Tibial nerve (tissue), 4 donors: ENCODE measurements around the gene NR2F1-AS1. TPM values are rescaled to one million over a fixed set of nuclear protein-coding genes. Genes with fewer than 3 reads are reported as not detected.

Experiments used
- DNase-seq, 2 donors: peaks; one replicate each; pipeline ENCODE4 v3.0.0-alpha.2; 2019; ENCODE audit warnings: low spot score in 2 of 2
- H3K27ac ChIP-seq, 4 donors: fragments of 200-600 bp; sonication (generic) in 3 of 4; one replicate each; pipeline ENCODE4 v1.5.1; 2017 to 2019; ENCODE audit warnings: mild to moderate bottlenecking in 1 of 4
- H3K27me3 ChIP-seq, 2 donors: fragments of 200-600 bp; sonication (generic) in 1 of 2; one replicate each; pipeline versions ENCODE4 v1.5.1 to v1.6.0; 2017 to 2019
- H3K36me3 ChIP-seq, 3 donors: fragments of 200-600 bp; sonication (generic); one replicate each; pipeline ENCODE4 v1.5.1; 2018 to 2019
- H3K4me1 ChIP-seq, 4 donors: fragments of 200-600 bp; sonication (generic) in 3 of 4; one replicate each; pipeline ENCODE4 v1.5.1; 2017 to 2019
- H3K4me3 ChIP-seq, 4 donors: fragments of 200-600 bp; sonication (generic) in 3 of 4; one replicate each; pipeline ENCODE4 v1.5.1; 2017 to 2019; ENCODE audit warnings: mild to moderate bottlenecking in 1 of 4, moderate library complexity in 1 of 4
- H3K9me3 ChIP-seq, 4 donors: fragments of 200-600 bp; sonication (generic) in 3 of 4; one replicate each; pipeline ENCODE4 v1.5.1; 2017 to 2019
- CTCF ChIP-seq, 5 experiments: fragments of 200-600 bp in 3 of 5; fragments of 450-650 bp in 2 of 5; sonication (generic) in 3 of 5; IDR thresholded peaks; one replicate each; pipeline ENCODE4 v1.5.1; 2016 to 2019; ENCODE audit warnings: antibody characterized with exemption in 5 of 5, mild to moderate bottlenecking in 3 of 5, moderate library complexity in 2 of 5
- EP300 ChIP-seq, 2 donors: sonication (generic); formaldehyde crosslinking; IDR thresholded peaks; one replicate each; pipeline ENCODE4 v1.6.1; 2017; ENCODE audit warnings: antibody characterized with exemption in 2 of 2, mild to moderate bottlenecking in 1 of 2
- POLR2A ChIP-seq, 2 donors: fragments of 450-650 bp; IDR thresholded peaks; one replicate each; pipeline ENCODE4 v1.6.1; 2017; ENCODE audit warnings: antibody characterized with exemption in 2 of 2, mild to moderate bottlenecking in 2 of 2, moderate library complexity in 2 of 2
- WGBS, 2 donors: methylation state at CpG; one replicate each; pipeline ENCODE4 v1.1.5; 2018; 5-methylcytosine and 5-hydroxymethylcytosine counted together
- total RNA-seq, 4 donors: library from RNA; depleted of rRNA; stranded (reverse); fragments of >200 nt; gene quantifications; one replicate each; pipeline ENCODE4 v1.1.0, GENCODE V29; 2016

NR2F1-AS1 gene
- total RNA-seq, 4 donors from 2014 or later, result 13.5 to 38.4 (median 35.4) TPM

GRCh38 chr5:93596310-93596675 lies 15.3 kb upstream of the NR2F1-AS1 start:
- 61 to 72% methylated on average over 14 of the region's 14 CpGs for WGBS, 2 donors
- peak overlapping the region in 2 of 4 donors; percentile 83 to 94 for H3K27ac ChIP-seq
- peaks cover 0 to 74% (median 16%) of the 10 kb centered on the region in 4 donors for H3K4me1 ChIP-seq
- TF ChIP-seq EP300 (IDR thresholded peaks at IDR 0.05) (no peak), POLR2A (IDR thresholded peaks at IDR 0.05) (no peak), CTCF (IDR thresholded peaks at IDR 0.05) (no peak)
- no peaks in the 10 kb centered on the region for H3K9me3 ChIP-seq
- no peak for DNase-seq
- peaks cover 0 to 7% of the 10 kb centered on the region in 2 donors for H3K27me3 ChIP-seq
- peaks cover 0 to 30% (median 0%) of the 10 kb centered on the region in 3 donors for H3K36me3 ChIP-seq
- no peak overlapping the region for H3K4me3 ChIP-seq

- TF ChIP-seq POLR2A (IDR thresholded peaks at IDR 0.05), result no peak
- TF ChIP-seq CTCF (IDR thresholded peaks at IDR 0.05), result no peak
- no peak for TF ChIP-seq EP300 (IDR thresholded peaks at IDR 0.05)
- no peaks in the 10 kb centered on the region for H3K9me3 ChIP-seq
- no peak for DNase-seq
- H3K4me1 ChIP-seq, result peaks cover 0 to 75% (median 18%) of the 10 kb centered on the region in 4 donors
- 66 to 74% methylated on average over 29 of the region's 29 CpGs for WGBS, 2 donors
- H3K4me3 ChIP-seq, result no peak overlapping the region
- H3K27ac ChIP-seq, result peak overlapping the region in 1 of 4 donors; percentile 95
- H3K36me3 ChIP-seq, result peaks cover 0 to 30% (median 0%) of the 10 kb centered on the region in 3 donors
- peaks cover 0 to 7% of the 10 kb centered on the region in 2 donors for H3K27me3 ChIP-seq
Observed at GRCh38 chr5:93595420-93596147, 14.6 kb upstream of the NR2F1-AS1 start.

- TF ChIP-seq POLR2A (IDR thresholded peaks at IDR 0.05) (no peak), EP300 (IDR thresholded peaks at IDR 0.05) (no peak), CTCF (IDR thresholded peaks at IDR 0.05) (no peak)
- 75 to 80% methylated on average over 31 to 35 of the region's 37 CpGs for WGBS, 2 donors
- no peak for DNase-seq
- no peak overlapping the region for H3K4me3 ChIP-seq
- peak overlapping the region in 1 of 4 donors; percentile 95 for H3K27ac ChIP-seq
- H3K27me3 ChIP-seq, result peaks cover 0 to 7% of the 10 kb centered on the region in 2 donors
- no peaks in the 10 kb centered on the region for H3K9me3 ChIP-seq
- H3K4me1 ChIP-seq, result peaks cover 0 to 78% (median 20%) of the 10 kb centered on the region in 4 donors
- peaks cover 0 to 30% (median 0%) of the 10 kb centered on the region in 3 donors for H3K36me3 ChIP-seq
Observed at GRCh38 chr5:93594591-93595419, 13.8 kb upstream of the NR2F1-AS1 start.

GRCh38 chr5:93593476-93594131 lies 12.6 kb upstream of the NR2F1-AS1 start:
- Histone ChIP-seq H3K27ac (peak overlapping the region in 3 of 4 donors; percentile 2 to 95 (median 40)), H3K27me3 (peaks cover 0 to 5% of the 10 kb centered on the region in 2 donors), H3K4me1 (peaks cover 0 to 71% (median 20%) of the 10 kb centered on the region in 4 donors), H3K4me3 (no peak overlapping the region), H3K9me3 (no peaks in the 10 kb centered on the region), H3K36me3 (peaks cover 0 to 30% (median 0%) of the 10 kb centered on the region in 3 donors)
- no peak for TF ChIP-seq POLR2A (IDR thresholded peaks at IDR 0.05)
- no peak for TF ChIP-seq CTCF (IDR thresholded peaks at IDR 0.05)
- 51 to 63% methylated on average over 30 of the region's 30 CpGs for WGBS, 2 donors
- DNase-seq, result no peak
